Measurements from ENCODE around the gene KLHL24.

Gene KLHL24

GRCh38 chr3:183654727-183655126 is 19.3 kb downstream of the KLHL24 start:
- H3K9me3 ChIP-seq (ENCODE audit: control insufficient read depth, insufficient read depth, low read depth, low read length), result no peaks in the 10 kb centered on the region
- TF ChIP-seq ZNF18 (tag by site-specific recombination; IDR thresholded peaks at IDR 0.05) (no peak), ZNF433 (tag by site-specific recombination; IDR thresholded peaks at IDR 0.05; ENCODE audit: low read depth) (no peak), PRDM10 (tag by site-specific recombination; IDR thresholded peaks at IDR 0.05) (no peak), ZNF202 (tag by site-specific recombination; IDR thresholded peaks at IDR 0.05; ENCODE audit: borderline replicate concordance) (no peak), ZNF2 (tag by site-specific recombination; IDR thresholded peaks at IDR 0.05) (no peak), ZBTB11 (tag by site-specific recombination; conservative IDR thresholded peaks at IDR 0.05; ENCODE audit: low read depth) (no peak), SETDB1 (IDR thresholded peaks at IDR 0.05; ENCODE audit: insufficient read length, low read length) (no peak), GFI1B (tag by site-specific recombination; IDR thresholded peaks at IDR 0.05) (no peak)

DNA sequence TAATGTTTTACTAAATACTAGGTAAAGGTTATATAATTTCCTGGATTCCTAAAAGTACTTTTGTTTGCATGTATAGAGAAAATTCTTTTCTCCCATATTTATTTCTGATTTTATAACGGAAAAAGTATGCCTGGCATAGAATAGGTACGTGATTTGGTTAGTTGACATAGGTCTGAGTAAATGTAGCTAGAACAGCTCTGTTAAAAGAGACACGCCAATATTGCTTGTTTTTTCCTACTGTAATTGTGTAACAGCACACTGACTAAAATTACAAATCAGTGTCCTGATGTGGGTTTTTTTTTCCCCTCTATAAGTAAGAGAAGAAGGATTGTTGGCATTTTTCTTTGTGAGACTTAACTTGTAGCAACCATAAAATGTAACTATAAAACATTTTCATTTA is 26.7 kb downstream of the KLHL24 start:
- ChIA-PET POLR2A (interaction anchor here (0.8 kb wide), 1 partner anchor 26 kb away, joined by 3 read pairs; no protein-coding TSS in a partner anchor), CTCF (no interaction called here)
- Histone ChIP-seq H3K9me3 (ENCODE audit: control insufficient read depth, insufficient read depth, low read depth, low read length) (no peaks in the 10 kb centered on the region), H3K4me3 (ENCODE audit: low read depth, low read length) (no peak overlapping the region), H3K36me3 (ENCODE audit: control insufficient read depth in 2 of 2, insufficient read depth in 1 of 2, low read length in 2 of 2) (peaks cover 2 to 23% of the 10 kb centered on the region in 2 experiments; a peak in 2 of 3 replicates), H3K4me1 (ENCODE audit: control insufficient read depth, insufficient read depth, low read length) (no peaks in the 10 kb centered on the region; the same call in 1 of the 2 replicates), H3K27ac (ENCODE audit: extremely low read depth, low read depth, low read length) (no peak overlapping the region)
- TF ChIP-seq ZNF221 (tag by site-specific recombination; IDR thresholded peaks at IDR 0.05; ENCODE audit: borderline replicate concordance), result no peak
- no peak for TF ChIP-seq ZNF211 (tag by site-specific recombination; IDR thresholded peaks at IDR 0.05; ENCODE audit: low read depth)
- TF ChIP-seq YY1 (tag by site-specific recombination; IDR thresholded peaks at IDR 0.05), result no peak
- TF ChIP-seq ZNF626 (tag by site-specific recombination; IDR thresholded peaks at IDR 0.05), result no peak
- TF ChIP-seq ZNF776 (tag by site-specific recombination; IDR thresholded peaks at IDR 0.05; ENCODE audit: borderline replicate concordance), result no peak
- no peak for TF ChIP-seq REPIN1 (tag by site-specific recombination; IDR thresholded peaks at IDR 0.05; ENCODE audit: low read depth)
- no peak for TF ChIP-seq BCL11B (tag by site-specific recombination; IDR thresholded peaks at IDR 0.05; ENCODE audit: low read depth)
- TF ChIP-seq, protein P1, sequence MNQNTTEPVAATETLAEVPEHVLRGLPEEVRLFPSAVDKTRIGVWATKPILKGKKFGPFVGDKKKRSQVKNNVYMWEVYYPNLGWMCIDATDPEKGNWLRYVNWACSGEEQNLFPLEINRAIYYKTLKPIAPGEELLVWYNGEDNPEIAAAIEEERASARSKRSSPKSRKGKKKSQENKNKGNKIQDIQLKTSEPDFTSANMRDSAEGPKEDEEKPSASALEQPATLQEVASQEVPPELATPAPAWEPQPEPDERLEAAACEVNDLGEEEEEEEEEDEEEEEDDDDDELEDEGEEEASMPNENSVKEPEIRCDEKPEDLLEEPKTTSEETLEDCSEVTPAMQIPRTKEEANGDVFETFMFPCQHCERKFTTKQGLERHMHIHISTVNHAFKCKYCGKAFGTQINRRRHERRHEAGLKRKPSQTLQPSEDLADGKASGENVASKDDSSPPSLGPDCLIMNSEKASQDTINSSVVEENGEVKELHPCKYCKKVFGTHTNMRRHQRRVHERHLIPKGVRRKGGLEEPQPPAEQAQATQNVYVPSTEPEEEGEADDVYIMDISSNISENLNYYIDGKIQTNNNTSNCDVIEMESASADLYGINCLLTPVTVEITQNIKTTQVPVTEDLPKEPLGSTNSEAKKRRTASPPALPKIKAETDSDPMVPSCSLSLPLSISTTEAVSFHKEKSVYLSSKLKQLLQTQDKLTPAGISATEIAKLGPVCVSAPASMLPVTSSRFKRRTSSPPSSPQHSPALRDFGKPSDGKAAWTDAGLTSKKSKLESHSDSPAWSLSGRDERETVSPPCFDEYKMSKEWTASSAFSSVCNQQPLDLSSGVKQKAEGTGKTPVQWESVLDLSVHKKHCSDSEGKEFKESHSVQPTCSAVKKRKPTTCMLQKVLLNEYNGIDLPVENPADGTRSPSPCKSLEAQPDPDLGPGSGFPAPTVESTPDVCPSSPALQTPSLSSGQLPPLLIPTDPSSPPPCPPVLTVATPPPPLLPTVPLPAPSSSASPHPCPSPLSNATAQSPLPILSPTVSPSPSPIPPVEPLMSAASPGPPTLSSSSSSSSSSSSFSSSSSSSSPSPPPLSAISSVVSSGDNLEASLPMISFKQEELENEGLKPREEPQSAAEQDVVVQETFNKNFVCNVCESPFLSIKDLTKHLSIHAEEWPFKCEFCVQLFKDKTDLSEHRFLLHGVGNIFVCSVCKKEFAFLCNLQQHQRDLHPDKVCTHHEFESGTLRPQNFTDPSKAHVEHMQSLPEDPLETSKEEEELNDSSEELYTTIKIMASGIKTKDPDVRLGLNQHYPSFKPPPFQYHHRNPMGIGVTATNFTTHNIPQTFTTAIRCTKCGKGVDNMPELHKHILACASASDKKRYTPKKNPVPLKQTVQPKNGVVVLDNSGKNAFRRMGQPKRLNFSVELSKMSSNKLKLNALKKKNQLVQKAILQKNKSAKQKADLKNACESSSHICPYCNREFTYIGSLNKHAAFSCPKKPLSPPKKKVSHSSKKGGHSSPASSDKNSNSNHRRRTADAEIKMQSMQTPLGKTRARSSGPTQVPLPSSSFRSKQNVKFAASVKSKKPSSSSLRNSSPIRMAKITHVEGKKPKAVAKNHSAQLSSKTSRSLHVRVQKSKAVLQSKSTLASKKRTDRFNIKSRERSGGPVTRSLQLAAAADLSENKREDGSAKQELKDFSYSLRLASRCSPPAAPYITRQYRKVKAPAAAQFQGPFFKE (tag by site-specific recombination; IDR thresholded peaks at IDR 0.05; ENCODE audit: borderline replicate concordance), result no peak
- no peak for TF ChIP-seq ZNF157 (tag by site-specific recombination; IDR thresholded peaks at IDR 0.05)
- no peak for TF ChIP-seq ZNF530 (tag by site-specific recombination; IDR thresholded peaks at IDR 0.05; ENCODE audit: low read depth)
- no peak for TF ChIP-seq ZNF112 (tag by site-specific recombination; IDR thresholded peaks at IDR 0.05)
- no peak for TF ChIP-seq ZNF366 (tag by site-specific recombination; conservative IDR thresholded peaks at IDR 0.05)
- no peak for TF ChIP-seq ZNF426 (tag by site-specific recombination; IDR thresholded peaks at IDR 0.05)

More at GRCh38 chr3:183654727-183655126, 19.3 kb downstream of the KLHL24 start:
- Histone ChIP-seq H3K36me3 (ENCODE audit: control insufficient read depth in 2 of 2, insufficient read depth in 1 of 2, low read length in 2 of 2) (peaks cover 0 to 30% of the 10 kb centered on the region in 2 experiments; a peak in 2 of 3 replicates), H3K4me1 (ENCODE audit: control insufficient read depth, insufficient read depth, low read length) (no peaks in the 10 kb centered on the region), H3K27ac (ENCODE audit: extremely low read depth, low read depth, low read length) (no peak overlapping the region), H3K4me3 (ENCODE audit: low read depth, low read length) (no peak overlapping the region)
- POLR2A ChIA-PET, result no interaction called here
- CTCF ChIA-PET, result no interaction called here

All from HEK293 (cell line).